GM18868 (cell line): ENCODE data around the gene ISG15.
A peak's percentile ranks its signal among the peaks of the same experiment; 100 is the strongest.

Experiments
- ATAC-seq: cut with Tn5 transposase; IDR thresholded peaks from one replicate; pipeline ENCODE4 v1.9.1; 2021; ENCODE audit warnings: mild to moderate bottlenecking, moderate library complexity; ENCODE audit not compliant: unreplicated experiment

Gene ISG15

GRCh38 chr1:1013105-1013921 is at the start of gene ISG15:
ISG15 (plus strand) TSS chr1:1013497; CDS start chr1:1013574, 77 bp downstream.
- ATAC-seq: peak; percentile 85

GRCh38 chr1:963746-964525 is 49.4 kb upstream of the ISG15 start:
- no peak for ATAC-seq

GRCh38 chr1:964691-965525 is 48.4 kb upstream of the ISG15 start:
- ATAC-seq: no peak

GRCh38 chr1:965526-966134 is 47.7 kb upstream of the ISG15 start:
- ATAC-seq: no peak

GRCh38 chr1:966135-966703 is 47.1 kb upstream of the ISG15 start, which contains the start of gene PLEKHN1:
PLEKHN1 (plus strand) TSS chr1:966482; CDS start chr1:966532, 50 bp downstream.
- ATAC-seq: no peak

- peak; percentile 66 for ATAC-seq
Observed at GRCh38 chr1:966704-967300, 46.5 kb upstream of the ISG15 start.

- no peak for ATAC-seq
Observed at GRCh38 chr1:967466-968343, 45.6 kb upstream of the ISG15 start.

GRCh38 chr1:969260-969855 is 43.9 kb upstream of the ISG15 start:
- no peak for ATAC-seq

GRCh38 chr1:970242-970972 is 42.9 kb upstream of the ISG15 start:
- ATAC-seq: no peak

GRCh38 chr1:970973-971730 is 42.1 kb upstream of the ISG15 start:
- ATAC-seq: no peak

GRCh38 chr1:971751-972506 is 41.4 kb upstream of the ISG15 start:
- ATAC-seq: no peak

GRCh38 chr1:972726-973458 is 40.4 kb upstream of the ISG15 start:
- ATAC-seq: no peak

GRCh38 chr1:973459-974292 is 39.6 kb upstream of the ISG15 start:
- ATAC-seq: no peak

- no peak for ATAC-seq
Observed at GRCh38 chr1:974293-974640, 39.0 kb upstream of the ISG15 start.
